Activated CD4-positive, alpha-beta memory T cell treated with anti-CD3 and anti-CD28 coated beads, Interleukin-2, amount 10 ng/mL, durations not matched to agents 7 days and 5 days (primary cell): ENCODE data around the gene ODAD3. TPM values are rescaled to one million over a fixed set of nuclear protein-coding genes. Genes with fewer than 3 reads are reported as not detected.

Experiments
- CTCF ChIA-PET: fragments of 350-600 bp; sonication (Branson Sonifier 250); formaldehyde crosslinking; loops from one replicate; lab custom pipeline; 2021; ENCODE audit warnings: antibody characterized with exemption, inconsistent platforms; lab: Charles Lee
- POLR2A ChIA-PET: fragments of 350-600 bp; sonication (Branson Sonifier 250); formaldehyde crosslinking; loops from one replicate; lab custom pipeline; 2021; ENCODE audit warnings: antibody characterized with exemption; lab: Charles Lee
- DNase-seq: peaks from one replicate; pipeline ENCODE4 v3.0.0-alpha.2; 2020
- H3K27ac Mint-ChIP-seq: one replicate; pipeline ENCODE4 v1.8.0; 2021; ENCODE audit warnings: mild to moderate bottlenecking, mixed read lengths
- H3K27me3 Mint-ChIP-seq: one replicate; pipeline ENCODE4 v1.8.0; 2021; ENCODE audit warnings: mixed read lengths
- H3K36me3 Mint-ChIP-seq: one replicate; pipeline ENCODE4 v1.8.0; 2021; ENCODE audit warnings: low read depth, mixed read lengths
- H3K4me1 Mint-ChIP-seq: one replicate; pipeline ENCODE4 v1.8.0; 2021; ENCODE audit warnings: mixed read lengths
- H3K4me3 Mint-ChIP-seq: one replicate; pipeline ENCODE4 v1.8.0; 2021; ENCODE audit warnings: mild to moderate bottlenecking, mixed read lengths
- H3K9me3 Mint-ChIP-seq: one replicate; pipeline ENCODE4 v1.8.0; 2021; ENCODE audit warnings: mixed read lengths
- total RNA-seq, 2 experiments: library from RNA; stranded (reverse); gene quantifications; one replicate each; pipeline ENCODE4 v1.2.3, GENCODE V29; 2021

ODAD3 gene
- not detected for total RNA-seq

- Mint-ChIP-seq H3K27ac (peak within 1 kb of the TSS; percentile 93), H3K4me1 (peaks cover 24% of the 10 kb centered on the region), H3K4me3 (peak within 1 kb of the TSS; percentile 99), H3K36me3 (peaks cover 24% of the 10 kb centered on the region), H3K9me3 (no peaks in the 10 kb centered on the region), H3K27me3 (peaks cover 1% of the 10 kb centered on the region)
- DNase-seq = peak; percentile 99
- ChIA-PET POLR2A (interaction anchor here (0.6 to 2.3 kb wide), 10 partner anchors 11 to 93 kb away, joined by 3 to 7 read pairs (median 3); partner anchors contain the start of genes ECSIT, SWSAP1 and TMEM205), CTCF (interaction anchor here (0.6 to 2.0 kb wide), 14 partner anchors 8 to 125 kb away, joined by 3 to 18 read pairs (median 5); partner anchors contain the start of genes EPOR, RAB3D and SWSAP1)
Observed at GRCh38 chr19:11435057-11435832, at the start of gene ODAD3, which contains the start of gene PRKCSH. Gene ODAD3, minus strand, starts transcription at chr19:11435121. Its CDS starts 105 bp downstream, at chr19:11435016. Gene PRKCSH, plus strand, starts transcription at chr19:11435635. Its CDS starts 483 bp downstream, at chr19:11436118.

GRCh38 chr19:11483366-11484111 lies 48.6 kb upstream of the ODAD3 start:
- CTCF ChIA-PET = interaction anchor here (0.6 to 2.9 kb wide), 29 partner anchors 10 to 1564 kb away, joined by 3 to 45 read pairs (median 4); partner anchors contain the start of genes ECSIT, ELOF1, EPOR and ODAD3
- no peak overlapping the region for H3K27ac Mint-ChIP-seq
- H3K4me3 Mint-ChIP-seq = peak overlapping the region; percentile 39
- H3K9me3 Mint-ChIP-seq = no peaks in the 10 kb centered on the region
- DNase-seq = no peak
- peaks cover 30% of the 10 kb centered on the region for H3K4me1 Mint-ChIP-seq
- POLR2A ChIA-PET = interaction anchor here (0.9 to 2.7 kb wide), 15 partner anchors 10 to 328 kb away, joined by 3 to 25 read pairs (median 3); partner anchors contain the start of genes ELOF1, SPC24, SWSAP1 and ZNF653
- peaks cover 20% of the 10 kb centered on the region for H3K27me3 Mint-ChIP-seq
- peaks cover 9% of the 10 kb centered on the region for H3K36me3 Mint-ChIP-seq

- peaks cover 9% of the 10 kb centered on the region for H3K36me3 Mint-ChIP-seq
- peaks cover 30% of the 10 kb centered on the region for H3K4me1 Mint-ChIP-seq
- H3K27ac Mint-ChIP-seq = peak overlapping the region; percentile 47
- H3K4me3 Mint-ChIP-seq = peak overlapping the region; percentile 64
- ChIA-PET CTCF (interaction anchor here (0.6 to 2.9 kb wide), 40 partner anchors 10 to 1563 kb away, joined by 3 to 45 read pairs (median 4); partner anchors contain the start of genes ECSIT, ELOF1, EPOR and ODAD3), POLR2A (interaction anchor here (0.9 to 2.7 kb wide), 16 partner anchors 11 to 327 kb away, joined by 3 to 25 read pairs (median 4); partner anchors contain the start of genes ELOF1, SPC24, SWSAP1 and ZNF653)
- H3K9me3 Mint-ChIP-seq = no peaks in the 10 kb centered on the region
- peak; percentile 90 for DNase-seq
- H3K27me3 Mint-ChIP-seq = peaks cover 29% of the 10 kb centered on the region
Observed at GRCh38 chr19:11482384-11483050, 47.6 kb upstream of the ODAD3 start.

- POLR2A ChIA-PET = interaction anchor here (1.1 to 2.7 kb wide), 9 partner anchors 19 to 327 kb away, joined by 3 to 25 read pairs (median 4); partner anchors contain the start of genes SWSAP1 and ZNF653
- Mint-ChIP-seq H3K36me3 (peaks cover 9% of the 10 kb centered on the region), H3K4me1 (peaks cover 30% of the 10 kb centered on the region), H3K27me3 (peaks cover 35% of the 10 kb centered on the region), H3K4me3 (peak overlapping the region; percentile 64), H3K9me3 (no peaks in the 10 kb centered on the region), H3K27ac (peak overlapping the region; percentile 47)
- peak; percentile 77 for DNase-seq
- CTCF ChIA-PET = interaction anchor here (0.8 to 2.9 kb wide), 30 partner anchors 11 to 356 kb away, joined by 3 to 45 read pairs (median 4); partner anchors contain the start of genes ECSIT, EPOR, ODAD3 and PRKCSH
Observed at GRCh38 chr19:11481534-11482383, 46.8 kb upstream of the ODAD3 start.

- Mint-ChIP-seq H3K36me3 (peaks cover 9% of the 10 kb centered on the region), H3K4me3 (no peak within 1 kb of the TSS), H3K27me3 (peaks cover 38% of the 10 kb centered on the region), H3K4me1 (peaks cover 30% of the 10 kb centered on the region), H3K9me3 (no peaks in the 10 kb centered on the region), H3K27ac (no peak within 1 kb of the TSS)
- CTCF ChIA-PET = interaction anchor here (2.9 kb wide), 1 partner anchor 99 kb away, joined by 45 read pairs; no protein-coding TSS in a partner anchor
- DNase-seq = no peak
- POLR2A ChIA-PET = interaction anchor here (1.4 to 2.7 kb wide), 2 partner anchors 100 to 326 kb away, joined by 3 to 25 read pairs; no protein-coding TSS in a partner anchor
Observed at GRCh38 chr19:11480715-11481533, 46.0 kb upstream of the ODAD3 start, which contains the start of gene ELAVL3. Gene ELAVL3, minus strand, starts transcription at chr19:11481046. Its CDS starts 438 bp downstream, at chr19:11480608.

- Mint-ChIP-seq H3K27ac (no peak overlapping the region), H3K36me3 (peaks cover 9% of the 10 kb centered on the region), H3K9me3 (no peaks in the 10 kb centered on the region), H3K4me3 (no peak overlapping the region), H3K4me1 (peaks cover 29% of the 10 kb centered on the region), H3K27me3 (peaks cover 38% of the 10 kb centered on the region)
- DNase-seq = no peak
- ChIA-PET POLR2A (interaction anchor here (1.4 kb wide), 1 partner anchor 325 kb away, joined by 3 read pairs; no protein-coding TSS in a partner anchor), CTCF (no interaction called here)
Observed at GRCh38 chr19:11479898-11480714, 45.2 kb upstream of the ODAD3 start.

GRCh38 chr19:11479090-11479897 lies 44.4 kb upstream of the ODAD3 start:
- Mint-ChIP-seq H3K4me3 (no peak overlapping the region), H3K27ac (no peak overlapping the region), H3K36me3 (peaks cover 9% of the 10 kb centered on the region), H3K27me3 (peaks cover 38% of the 10 kb centered on the region), H3K9me3 (no peaks in the 10 kb centered on the region), H3K4me1 (peaks cover 28% of the 10 kb centered on the region)
- DNase-seq = peak; percentile 45
- CTCF ChIA-PET = no interaction called here
- POLR2A ChIA-PET = no interaction called here

GRCh38 chr19:11478167-11479089 lies 43.5 kb upstream of the ODAD3 start:
- Mint-ChIP-seq H3K4me3 (no peak overlapping the region), H3K27ac (no peak overlapping the region), H3K27me3 (peaks cover 40% of the 10 kb centered on the region), H3K36me3 (peaks cover 5% of the 10 kb centered on the region), H3K9me3 (no peaks in the 10 kb centered on the region), H3K4me1 (peaks cover 25% of the 10 kb centered on the region)
- POLR2A ChIA-PET = no interaction called here
- CTCF ChIA-PET = no interaction called here
- no peak for DNase-seq

- ChIA-PET CTCF (no interaction called here), POLR2A (no interaction called here)
- Mint-ChIP-seq H3K27me3 (peaks cover 35% of the 10 kb centered on the region), H3K4me3 (no peak overlapping the region), H3K36me3 (peaks cover 2% of the 10 kb centered on the region), H3K4me1 (peaks cover 5% of the 10 kb centered on the region), H3K27ac (no peak overlapping the region), H3K9me3 (no peaks in the 10 kb centered on the region)
- no peak for DNase-seq
Observed at GRCh38 chr19:11475861-11476260, 40.9 kb upstream of the ODAD3 start.
